GM12872 (cell line): Measurements from ENCODE around the gene ZDHHC5.

ENCODE experiments used
- CTCF ChIP-seq: IDR thresholded peaks from 3 replicates; pipeline ENCODE4 v1.5.1; 2011; ENCODE audit warnings: low read depth, mild to moderate bottlenecking, low read length, moderate library complexity; ENCODE audit not compliant: insufficient read depth

ZDHHC5 gene

GRCh38 chr11:57728829-57729228 lies 60.9 kb downstream of the ZDHHC5 start:
- TF ChIP-seq CTCF, result no peak

GRCh38 chr11:57729479-57729878 lies 61.6 kb downstream of the ZDHHC5 start:
- TF ChIP-seq CTCF, result no peak

GRCh38 chr11:57732661-57733060 lies 64.7 kb downstream of the ZDHHC5 start:
- TF ChIP-seq CTCF, result no peak

GRCh38 chr11:57735619-57736298 lies 67.8 kb downstream of the ZDHHC5 start:
- TF ChIP-seq CTCF, result no peak

- no peak for TF ChIP-seq CTCF
These were observed 73.5 kb downstream of the ZDHHC5 start, which contains the start of gene SELENOH for GRCh38 chr11:57741132-57742086. Gene SELENOH, plus strand, starts transcription at chr11:57741491. Its CDS starts 105 bp downstream, at chr11:57741596.

- TF ChIP-seq CTCF, result no peak
These were observed 74.2 kb downstream of the ZDHHC5 start for GRCh38 chr11:57742087-57742452.

GRCh38 chr11:57744357-57744756 lies 76.4 kb downstream of the ZDHHC5 start:
- TF ChIP-seq CTCF, result no peak
